GM21367 (cell line): ENCODE measurements around the gene NEK2.
"Not testable (repeated sequence)": the region's sequence is repeated elsewhere in the genome, so short reads cannot be mapped to it uniquely, and the experiment has no call there.

ENCODE experiments used
- ATAC-seq: cut with Tn5 transposase; IDR thresholded peaks from one replicate; pipeline ENCODE4 v1.9.1; 2021; ENCODE audit not compliant: unreplicated experiment

Gene NEK2

DNA sequence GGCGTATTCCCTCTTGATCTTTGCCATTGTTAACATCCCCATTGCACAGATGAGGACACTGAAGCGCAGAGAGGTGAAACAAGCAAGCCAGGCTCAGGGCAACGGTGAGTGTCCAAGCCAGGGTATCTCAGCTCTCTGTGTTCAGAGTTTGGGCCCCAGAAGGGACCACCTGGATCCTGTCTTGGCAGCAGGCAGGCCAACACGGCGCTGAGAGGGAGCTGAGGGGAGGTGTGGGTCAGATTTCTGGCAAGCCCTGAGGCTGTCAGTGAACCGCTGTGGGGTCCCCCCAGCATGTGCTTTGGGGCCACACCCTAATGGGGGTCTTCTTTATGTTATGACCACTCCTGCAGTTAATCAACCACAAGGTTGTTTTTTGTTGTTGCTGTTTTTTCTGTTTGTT lies 23.1 kb downstream of the NEK2 start:
- no peak for ATAC-seq

GRCh38 chr1:211650904-211651303 lies 24.5 kb downstream of the NEK2 start:
- ATAC-seq = no peak

DNA sequence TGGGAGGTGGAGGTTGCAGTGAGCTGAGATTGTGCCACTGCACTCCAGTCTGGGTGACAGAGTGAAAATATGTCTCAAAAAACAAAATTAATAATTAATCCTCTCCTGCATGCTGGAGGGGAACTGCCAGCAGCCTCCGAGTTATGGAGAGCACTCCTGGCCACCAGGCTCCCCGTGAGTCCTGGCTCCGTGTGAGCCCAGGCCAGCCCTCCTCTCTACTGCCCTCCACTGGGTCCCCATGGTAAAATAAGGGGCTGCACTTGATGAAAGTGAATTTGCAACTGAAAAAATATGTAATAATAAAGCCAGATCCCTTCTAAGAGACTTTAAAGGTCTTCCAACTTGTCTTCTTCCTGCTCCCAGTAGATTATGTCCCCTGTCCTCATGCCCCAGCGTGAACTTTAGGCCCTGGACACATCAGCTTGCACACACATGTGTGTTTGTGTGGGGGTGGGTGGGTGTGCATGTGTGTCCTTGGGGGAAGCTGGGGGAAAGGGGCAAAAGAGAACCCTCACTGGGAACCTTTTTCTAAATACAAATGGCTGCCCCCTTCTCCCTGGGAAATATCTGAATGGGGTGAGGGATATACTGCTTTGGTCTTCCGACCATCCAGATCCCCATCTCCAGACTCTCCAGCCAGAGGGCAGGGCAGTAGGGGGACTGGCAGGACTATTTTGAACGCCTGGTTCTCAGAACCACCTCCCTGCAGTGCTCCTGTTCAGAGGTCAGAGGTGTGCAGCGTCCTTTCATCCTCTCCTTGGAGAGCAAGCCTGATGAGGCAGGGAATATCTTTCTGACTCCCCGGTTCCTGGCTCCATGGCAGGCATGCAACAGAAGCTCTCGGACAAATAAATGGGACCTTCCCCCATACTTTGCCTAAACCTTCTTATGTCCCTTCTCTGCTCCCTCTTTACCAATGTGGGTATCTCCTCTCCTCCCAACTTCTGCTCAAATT lies 26.2 kb downstream of the NEK2 start:
- peak; percentile 68 for ATAC-seq

DNA sequence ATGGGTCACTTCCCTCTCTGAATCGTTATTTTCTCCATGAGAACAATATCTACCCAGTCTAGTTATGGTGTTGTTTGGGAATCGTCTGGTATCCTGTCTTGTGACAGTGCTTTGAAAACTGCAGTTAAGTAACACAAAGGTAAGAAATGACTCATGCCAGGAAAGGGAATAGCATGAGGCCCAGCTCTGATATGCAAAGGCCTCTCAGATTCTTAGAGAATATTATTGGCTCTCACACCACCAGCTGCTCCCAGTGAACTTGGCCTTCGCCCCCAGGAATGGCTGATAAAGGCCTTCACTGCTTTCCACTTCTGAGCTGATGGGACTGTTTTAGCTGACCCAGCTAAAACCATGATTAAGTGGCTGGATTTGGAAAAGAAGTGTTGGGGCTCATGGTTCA lies 27.1 kb downstream of the NEK2 start:
- no peak for ATAC-seq

DNA sequence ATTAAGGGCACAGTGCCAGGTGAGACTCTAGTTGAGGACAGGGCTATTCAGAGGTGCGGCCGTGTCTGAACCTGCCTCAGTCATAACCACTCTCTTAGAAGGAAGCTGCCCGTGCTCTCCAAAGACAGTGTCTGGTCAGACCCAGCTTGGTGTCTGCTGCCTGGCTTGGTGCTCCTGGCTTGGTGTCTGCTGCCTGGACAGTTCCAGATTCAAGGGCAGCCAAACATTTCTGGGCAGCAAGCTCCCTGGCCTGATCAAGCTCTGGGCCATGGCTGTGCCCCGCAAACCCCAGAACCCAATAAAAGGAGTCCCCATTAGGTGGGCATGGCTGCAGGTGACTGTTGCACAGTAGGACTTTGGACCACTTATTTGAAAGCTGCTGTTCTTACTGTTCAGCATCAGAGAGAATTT lies 27.7 kb downstream of the NEK2 start:
- ATAC-seq = no peak

- no peak for ATAC-seq
Observed at GRCh38 chr1:211646566-211646965, 28.9 kb downstream of the NEK2 start.

- not testable (repeated sequence) for ATAC-seq
Observed at GRCh38 chr1:211645601-211646000, 29.8 kb downstream of the NEK2 start.

GRCh38 chr1:211644653-211645052 lies 30.8 kb downstream of the NEK2 start:
- ATAC-seq = no peak

DNA sequence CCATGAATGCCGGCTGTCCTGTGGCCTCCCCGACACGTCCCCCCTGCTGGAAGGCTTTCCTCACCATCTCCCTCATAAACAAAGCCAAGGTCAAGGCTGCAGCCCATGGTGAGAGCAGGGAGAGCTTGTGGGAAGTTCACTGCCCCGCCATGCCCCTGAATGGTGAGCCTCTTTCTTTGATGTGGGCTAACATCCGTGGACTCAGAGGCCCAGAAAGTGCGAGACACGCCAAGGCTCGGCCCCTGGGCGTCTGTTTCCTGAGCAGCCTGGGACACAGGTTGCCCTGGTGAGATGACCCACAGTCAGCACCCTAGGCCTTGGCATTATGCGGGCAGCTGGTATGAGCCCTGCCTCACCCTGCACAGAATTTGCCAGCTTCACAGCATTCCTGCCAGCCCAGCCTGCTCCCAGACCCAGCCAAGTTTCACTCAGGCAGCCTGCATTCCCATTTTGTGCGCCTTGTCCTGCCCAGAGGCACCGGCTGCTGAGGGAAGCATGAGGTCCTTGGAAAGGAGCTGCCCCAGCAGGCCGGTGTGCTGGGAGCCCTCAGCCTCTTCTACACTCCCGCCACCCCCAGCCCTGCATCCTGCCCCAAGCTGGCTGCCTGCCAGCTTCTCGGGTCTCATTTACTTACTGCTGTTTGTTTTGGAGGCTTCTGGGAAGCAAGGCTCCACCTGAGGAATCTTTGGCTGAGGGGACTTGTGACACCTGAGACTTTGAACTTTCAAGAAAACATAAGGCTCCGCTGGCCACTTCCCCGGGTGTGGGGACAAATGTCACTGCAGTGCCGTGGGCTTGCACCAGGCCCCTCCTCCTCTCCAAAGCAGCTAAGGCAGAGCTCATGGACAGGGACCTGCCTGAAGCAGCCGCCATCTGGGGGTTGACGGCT lies 31.9 kb downstream of the NEK2 start:
- no peak for ATAC-seq

GRCh38 chr1:211642870-211643269 lies 32.6 kb downstream of the NEK2 start:
- no peak for ATAC-seq

DNA sequence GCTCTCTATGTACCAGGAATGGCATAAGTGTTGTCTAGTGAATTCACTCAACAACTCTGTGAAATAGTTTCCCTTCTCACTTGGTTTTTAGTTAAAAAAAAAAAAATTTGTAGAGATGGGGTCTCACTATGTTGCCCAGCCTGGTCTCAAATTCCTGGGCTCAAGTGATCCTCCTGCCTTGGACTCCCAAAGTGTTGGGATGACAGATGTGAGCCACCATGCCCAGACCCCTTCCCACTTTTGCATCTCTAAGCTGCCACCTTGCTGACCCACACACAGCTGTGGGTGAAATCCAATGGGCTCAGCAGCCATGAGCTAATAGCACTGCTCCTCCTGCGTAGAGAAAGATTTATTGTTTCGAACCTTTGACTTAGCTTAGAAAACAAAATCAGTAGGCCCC lies 33.5 kb downstream of the NEK2 start:
- ATAC-seq = no peak

DNA sequence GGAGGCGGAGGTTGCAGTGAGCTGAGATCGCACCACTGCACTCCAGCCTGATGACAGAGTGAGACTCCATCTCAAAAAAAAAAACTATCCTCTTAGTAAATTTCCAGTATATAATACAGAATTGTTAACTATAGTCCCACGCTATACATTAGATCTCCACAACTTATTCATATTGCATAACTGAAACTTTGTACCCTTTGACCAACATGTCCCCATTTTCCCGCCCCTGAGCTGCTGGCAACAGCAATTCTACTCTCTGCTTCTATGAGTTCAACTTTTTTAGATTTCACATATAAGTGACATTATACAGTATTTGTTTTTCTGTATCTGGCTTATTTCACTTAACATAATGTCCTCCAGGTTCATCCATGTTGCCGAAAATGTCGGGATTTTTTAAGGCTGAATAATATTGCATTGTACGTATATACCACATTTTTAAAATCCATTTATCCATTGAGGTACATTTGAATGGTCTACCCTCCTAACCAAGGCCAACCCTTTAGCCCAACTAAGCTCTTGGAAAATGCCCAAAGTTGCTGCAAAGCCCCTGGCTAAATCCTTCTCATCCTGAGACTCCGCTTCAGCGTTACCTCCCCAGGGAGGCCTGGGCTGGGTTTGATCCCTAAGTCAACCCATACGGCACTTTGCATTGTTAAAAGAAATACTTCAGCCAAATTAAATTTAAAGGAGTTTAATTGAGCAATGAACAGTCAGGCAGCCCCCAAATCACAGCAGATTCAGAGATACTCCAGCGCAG lies 34.2 kb downstream of the NEK2 start:
- ATAC-seq = no peak

GRCh38 chr1:211640301-211640630 lies 35.2 kb downstream of the NEK2 start:
- ATAC-seq = no peak

DNA sequence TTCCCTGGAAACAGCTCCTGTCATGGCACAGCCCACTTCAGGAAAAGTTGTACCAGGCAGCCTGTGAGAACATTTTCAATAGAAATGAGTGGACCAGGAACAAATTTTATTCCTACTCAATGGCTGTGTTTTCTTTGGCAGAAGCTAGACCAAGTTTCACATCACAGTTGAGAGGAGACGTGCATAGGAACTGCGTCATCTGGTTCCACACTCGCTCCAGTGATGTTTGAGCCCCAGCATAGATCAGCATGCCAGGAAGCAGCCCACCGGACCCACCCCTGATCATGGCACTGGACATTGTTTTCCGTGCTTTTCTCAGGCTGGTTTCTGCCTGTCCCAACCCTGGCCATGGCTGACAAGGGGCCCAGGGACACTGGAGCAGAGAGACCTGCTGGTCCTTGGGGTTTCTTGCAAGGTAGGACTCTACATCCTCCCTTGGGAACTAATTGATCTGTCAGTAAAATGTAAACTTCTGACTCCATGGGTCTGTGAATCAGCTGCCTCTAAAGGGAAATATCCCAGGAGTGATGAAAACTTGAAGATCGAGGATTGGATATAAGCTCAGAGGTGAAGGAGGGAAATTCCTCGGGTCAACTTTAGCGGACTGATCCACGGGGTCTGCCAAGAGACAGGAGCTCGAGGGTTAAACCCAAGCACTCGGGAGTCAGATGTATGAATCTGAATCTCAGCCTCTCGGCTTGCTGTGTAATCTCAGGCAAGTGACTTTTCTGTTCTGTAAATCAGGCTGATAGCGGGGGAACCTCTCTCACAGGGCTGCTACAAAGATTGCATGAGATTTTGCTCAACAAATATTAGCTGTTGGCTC lies 35.7 kb downstream of the NEK2 start:
- no peak for ATAC-seq

DNA sequence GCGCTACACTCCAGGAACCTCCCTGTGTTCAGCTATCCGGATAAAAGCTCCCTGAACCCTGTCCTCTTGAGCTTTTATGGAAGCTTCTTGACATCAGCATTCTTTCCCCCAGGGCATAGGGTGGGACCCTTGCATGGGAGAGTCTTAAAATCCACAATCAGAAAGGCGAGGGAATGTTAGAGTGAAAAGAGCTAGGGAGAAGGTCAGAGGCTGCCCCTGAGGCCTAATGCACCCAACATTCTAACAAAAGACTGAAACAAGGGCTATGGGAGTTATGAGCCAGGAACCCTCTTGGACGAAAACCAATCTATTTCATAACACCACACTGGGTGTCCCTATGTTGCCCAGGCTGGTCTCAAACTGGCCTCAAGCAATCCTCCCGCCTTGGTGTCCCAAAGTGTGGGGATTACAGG lies 36.7 kb downstream of the NEK2 start:
- no peak for ATAC-seq

DNA sequence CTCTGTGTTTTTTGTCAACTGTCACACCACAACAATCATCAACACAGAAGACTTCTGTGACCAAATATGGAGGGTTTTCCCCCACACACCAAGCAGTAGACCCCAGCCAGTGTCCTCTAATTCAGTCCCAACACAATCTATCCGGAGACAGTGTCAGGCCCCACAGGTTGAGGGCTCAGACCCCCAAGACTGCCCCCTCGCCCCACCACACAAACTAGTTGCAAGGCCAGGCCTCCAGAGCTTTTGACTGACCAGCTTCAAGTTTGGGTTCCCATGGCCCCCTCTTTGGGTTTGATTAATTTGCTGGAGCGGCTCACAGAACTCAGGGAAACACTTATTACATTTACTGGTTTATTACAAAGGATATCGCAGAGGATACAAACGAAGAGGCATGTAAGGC lies 37.2 kb downstream of the NEK2 start:
- ATAC-seq = no peak

GRCh38 chr1:211637066-211637465 lies 38.4 kb downstream of the NEK2 start:
- ATAC-seq = no peak

DNA sequence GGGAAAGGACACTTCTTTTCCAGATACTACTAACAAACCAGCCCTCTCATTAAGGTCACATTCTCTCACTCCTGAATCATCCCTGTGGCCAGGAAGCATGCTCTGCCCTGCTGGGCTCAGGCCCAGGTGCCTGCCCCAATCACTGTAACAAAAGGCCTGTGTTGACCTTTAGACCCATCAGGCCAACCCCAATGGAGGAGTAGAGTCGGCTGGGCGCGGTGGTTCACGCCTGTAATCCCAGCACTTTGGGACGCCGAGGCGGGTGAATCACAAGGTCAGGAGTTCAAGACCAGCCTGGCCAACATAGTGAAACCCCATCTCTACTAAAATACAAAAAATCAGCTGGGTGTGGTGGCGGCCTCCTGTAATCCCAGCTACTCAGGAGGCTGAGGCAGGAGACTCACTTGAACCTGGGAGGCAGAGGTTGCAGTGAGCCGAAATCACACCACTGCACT lies 38.8 kb downstream of the NEK2 start:
- ATAC-seq = not testable (repeated sequence)

GRCh38 chr1:211635597-211636205 lies 39.7 kb downstream of the NEK2 start:
- no peak for ATAC-seq

GRCh38 chr1:211634931-211635330 lies 40.5 kb downstream of the NEK2 start:
- ATAC-seq = no peak
